IMR-90 (cell line): ENCODE data around the gene CDK11B. TPM values are rescaled to one million over a fixed set of nuclear protein-coding genes. Genes with fewer than 3 reads are reported as not detected.

ENCODE experiments used
- ATAC-seq: fragments of 200-7000 bp; cut with Tn5 transposase; 2 replicates; pipeline ENCODE4 v1.9.1; 2020; ENCODE audit warnings: low read depth, mild to moderate bottlenecking, moderate library complexity
- BruUV-seq: library from RNA; stranded (reverse); fragments of 400-500 nt; replicated peaks from 2 replicates; lab custom pipeline; 2021; lab: Mats Ljungman, UMichigan
- CTCF ChIA-PET: fragments of 300-600 bp; formaldehyde crosslinking; extraction: SDS; loops from one replicate; lab custom pipeline; 2021; ENCODE audit warnings: antibody characterized with exemption; lab: Yijun Ruan, JAX
- POLR2A ChIA-PET: fragments of 300-600 bp; sonication (Branson Sonifier 250); formaldehyde crosslinking; loops from one replicate; lab custom pipeline; 2022; ENCODE audit warnings: antibody characterized with exemption; ENCODE audit not compliant: unreplicated experiment; lab: Charles Lee
- DNase-seq: peaks from one replicate; pipeline ENCODE4 v3.0.0; 2013
- H2AFZ ChIP-seq: replicated peaks from 2 replicates; pipeline ENCODE3; 2013; ENCODE audit warnings: low read length, mild to moderate bottlenecking; ENCODE audit not compliant: poor library complexity
- H2AK5ac ChIP-seq: 2 replicates; pipeline ENCODE4 v1.6.1; 2013; ENCODE audit warnings: low read depth, low read length, inconsistent platforms
- H2AK9ac ChIP-seq: replicated peaks from 2 replicates; pipeline ENCODE3; 2013; ENCODE audit warnings: mild to moderate bottlenecking, low read depth, low read length, moderate library complexity; ENCODE audit not compliant: poor library complexity
- H2BK120ac ChIP-seq: 2 replicates; pipeline ENCODE4 v1.6.1; 2013; ENCODE audit warnings: low read depth, low read length, inconsistent platforms
- H2BK15ac ChIP-seq: 3 replicates; pipeline ENCODE4 v1.6.1; 2013; ENCODE audit warnings: low read depth, low read length, inconsistent platforms
- H2BK20ac ChIP-seq: 2 replicates; pipeline ENCODE4 v1.6.1; 2013; ENCODE audit warnings: low read depth, mild to moderate bottlenecking, inconsistent platforms, low read length, moderate library complexity
- H2BK5ac ChIP-seq: 2 replicates; pipeline ENCODE4 v1.6.1; 2013; ENCODE audit warnings: mild to moderate bottlenecking, low read depth, low read length, inconsistent platforms; ENCODE audit not compliant: poor library complexity, severe bottlenecking
- H3K14ac ChIP-seq: replicated peaks from 2 replicates; pipeline ENCODE4 v1.6.1; 2013; ENCODE audit warnings: low read depth, low read length, inconsistent platforms
- H3K18ac ChIP-seq: 2 replicates; pipeline ENCODE4 v1.6.1; 2013; ENCODE audit warnings: low read depth, low read length, control low read depth
- H3K23ac ChIP-seq: 2 replicates; pipeline ENCODE4 v1.6.1; 2013; ENCODE audit warnings: low read depth, low read length, inconsistent platforms
- H3K27ac ChIP-seq: 2 replicates; pipeline ENCODE4 v1.5.1; 2013; ENCODE audit warnings: mild to moderate bottlenecking, control low read depth, low read length; ENCODE audit not compliant: insufficient read depth
- H3K27me3 ChIP-seq: 2 replicates; pipeline ENCODE4 v1.6.1; 2013; ENCODE audit warnings: low read length; ENCODE audit not compliant: control insufficient read depth, insufficient read depth
- H3K36me3 ChIP-seq: 2 replicates; pipeline ENCODE4 v1.6.1; 2013; ENCODE audit warnings: low read length, mixed read lengths; ENCODE audit not compliant: control insufficient read depth, insufficient read depth
- H3K4ac ChIP-seq: 2 replicates; pipeline ENCODE4 v1.6.1; 2013; ENCODE audit warnings: low read depth, low read length, inconsistent platforms
- H3K4me1 ChIP-seq: 2 replicates; pipeline ENCODE4 v1.6.1; 2013; ENCODE audit warnings: low read length, mixed read lengths; ENCODE audit not compliant: control insufficient read depth, insufficient read depth
- H3K4me2 ChIP-seq: 2 replicates; pipeline ENCODE4 v1.6.1; 2013; ENCODE audit warnings: low read depth, mild to moderate bottlenecking, control low read depth, low read length, moderate library complexity
- H3K4me3 ChIP-seq: 2 replicates; pipeline ENCODE4 v1.5.1; 2013; ENCODE audit warnings: low read depth, mild to moderate bottlenecking, control low read depth, low read length, moderate library complexity; ENCODE audit not compliant: insufficient read depth
- H3K56ac ChIP-seq: 2 replicates; pipeline ENCODE4 v1.6.1; 2013; ENCODE audit warnings: low read length, inconsistent platforms; ENCODE audit not compliant: insufficient read depth; ENCODE audit errors: extremely low read depth
- H3K79me1 ChIP-seq, 2 experiments: 2 replicates each; pipeline ENCODE4 v1.6.1; 2013; ENCODE audit warnings: low read length in 2 of 2, inconsistent platforms in 1 of 2, low read depth in 1 of 2
- H3K9ac ChIP-seq: 2 replicates; pipeline ENCODE4 v1.6.1; 2013; ENCODE audit warnings: low read depth, low read length, control low read depth
- H3K9me1 ChIP-seq: 2 replicates; pipeline ENCODE4 v1.6.1; 2013; ENCODE audit warnings: low read length, inconsistent platforms; ENCODE audit not compliant: insufficient read depth
- H3K9me3 ChIP-seq: 2 replicates; pipeline ENCODE4 v1.6.1; 2013; ENCODE audit warnings: low read length; ENCODE audit not compliant: control insufficient read depth, insufficient read depth
- H4K20me1 ChIP-seq: 2 replicates; pipeline ENCODE4 v1.6.1; 2013; ENCODE audit warnings: low read length, inconsistent platforms; ENCODE audit not compliant: insufficient read depth
- H4K5ac ChIP-seq: 2 replicates; pipeline ENCODE4 v1.6.1; 2013; ENCODE audit warnings: mild to moderate bottlenecking, low read depth, low read length, control low read depth
- H4K8ac ChIP-seq, 2 experiments: 2 replicates each; pipeline ENCODE4 v1.6.1; 2013; ENCODE audit warnings: low read depth in 2 of 2, low read length in 2 of 2, control low read depth in 1 of 2, inconsistent platforms in 1 of 2
- H4K91ac ChIP-seq: 2 replicates; pipeline ENCODE4 v1.6.1; 2013; ENCODE audit warnings: low read depth, low read length, inconsistent platforms; ENCODE audit not compliant: insufficient read depth
- RAD21 ChIP-seq: IDR thresholded peaks from 2 replicates; pipeline ENCODE4 v1.6.1; 2012; ENCODE audit warnings: low read length, improper control_type of control experiment
- WGBS, 2 experiments: methylation state at CpG; one replicate each; pipeline versions ENCODE4 v1.1.5 to v1.1.7; 2013; ENCODE audit warnings: missing lambda C conversion rate in 2 of 2; ENCODE audit not compliant: insufficient read length in 1 of 2; ENCODE audit errors: extremely low coverage in 2 of 2; 5-methylcytosine and 5-hydroxymethylcytosine counted together
- dilution Hi-C: fragments of 300-500 bp; cut with HindIII; formaldehyde crosslinking; loops from one replicate; pipeline ENCODE4 v1.14.3; 2018; ENCODE audit warnings: low sequenced_read_pairs; ENCODE audit not compliant: unreplicated experiment
- in situ Hi-C: fragments of 300-500 bp; cut with MboI; formaldehyde crosslinking; loops from 3 replicates; pipeline ENCODE4 v1.14.3; 2019; ENCODE audit warnings: low sequenced_read_pairs, inconsistent platforms, mixed read lengths
- intact Hi-C: fragments of 100-400 bp; cut with micrococcal nuclease; formaldehyde crosslinking; loops from 2 replicates; pipeline ENCODE4 v1.10.0; 2022
- polyA plus RNA-seq, 3 experiments: library from polyadenylated mRNA; depleted of rRNA; stranded (reverse); fragments of >200 nt; gene quantifications; 2 replicates each; pipeline ENCODE4 v1.2.3, GENCODE V29; 2012; ENCODE audit warnings: low replicate concordance in 1 of 3
- total RNA-seq: library from RNA; depleted of rRNA; stranded (reverse); fragments of >200 nt; gene quantifications from 2 replicates; pipeline ENCODE4 v1.2.3, GENCODE V29; 2012

The CDK11B gene
- total and polyA plus RNA-seq, 2 of the 4 experiments (the other 2 are of a cell fraction), result 8.2 to 19.1 TPM

DNA sequence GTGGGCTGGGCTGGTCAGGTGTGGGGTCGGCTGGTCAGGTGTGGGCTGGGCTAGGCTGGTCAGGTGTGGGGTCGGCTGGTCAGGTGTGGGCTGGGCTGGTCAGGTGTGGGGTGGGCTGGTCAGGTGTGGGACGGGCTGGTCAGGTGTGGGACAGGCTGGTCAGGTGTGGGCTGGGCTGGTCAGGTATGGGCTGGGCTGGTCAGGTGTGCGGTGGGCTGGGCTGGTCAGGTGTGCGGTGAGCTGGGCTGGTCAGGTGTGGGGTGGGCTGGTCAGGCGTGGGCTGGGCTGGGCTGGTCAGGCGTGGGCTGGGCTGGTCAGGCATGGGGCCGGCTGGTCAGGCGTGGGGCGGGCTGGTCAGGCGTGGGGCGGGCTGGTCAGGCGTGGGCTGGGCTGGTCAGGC, 52.6 kb downstream of the CDK11B start:
- dilution Hi-C loops (no loop called here), intact Hi-C loops (no loop called here), in situ Hi-C loops (no loop called here)
- H4K8ac ChIP-seq, result no peak overlapping the region
- H3K4me2 ChIP-seq, result no peak overlapping the region
- H2AK5ac ChIP-seq, result no peak overlapping the region
- H3K36me3 ChIP-seq, result no peaks in the 10 kb centered on the region
- H3K14ac ChIP-seq, result no peak overlapping the region
- no peak overlapping the region for H3K23ac ChIP-seq
- 0 out of 4 replicates have a peak, but pooled peaks cover 0 to 3% of the 10 kb centered on the region in 2 experiments for H3K79me1 ChIP-seq
- no peak overlapping the region for H2BK20ac ChIP-seq
- H3K27ac ChIP-seq, result no peak overlapping the region
- POLR2A ChIA-PET, result no interaction called here
- H3K9me3 ChIP-seq, result no peaks in the 10 kb centered on the region
- no peaks in the 10 kb centered on the region for H3K27me3 ChIP-seq
- H4K5ac ChIP-seq, result no peak overlapping the region
- CTCF ChIA-PET, result no interaction called here
- H4K20me1 ChIP-seq, result no peaks in the 10 kb centered on the region
- ATAC-seq (no peak), DNase-seq (no peak)
- no peak for TF ChIP-seq RAD21
- H2BK5ac ChIP-seq, result no peak overlapping the region
- H3K56ac ChIP-seq, result no peak overlapping the region
- no peak overlapping the region for H3K18ac ChIP-seq
- no peaks in the 10 kb centered on the region for H3K9me1 ChIP-seq
- H2BK120ac ChIP-seq, result no peak overlapping the region
- no peak overlapping the region for H4K91ac ChIP-seq
- 79% methylated on average over 8 of the region's 13 CpGs; no CpG with 5 or more reads in 1 of the 2 experiments for WGBS, 2 experiments
- no peak overlapping the region for H2BK15ac ChIP-seq
- no peak overlapping the region for H2AFZ ChIP-seq
- no peaks in the 10 kb centered on the region for H3K4me1 ChIP-seq
- no peak overlapping the region for H3K4ac ChIP-seq
- H3K9ac ChIP-seq, result no peak overlapping the region
- H3K4me3 ChIP-seq, result no peak overlapping the region
- H2AK9ac ChIP-seq, result no peak overlapping the region
- BruUV-seq, result no TSS peak
